A549 (cell line): ENCODE results near the gene IGSF9B. TPM values are rescaled to one million over a fixed set of nuclear protein-coding genes. Genes with fewer than 3 reads are reported as not detected.

Source experiments
- ATAC-seq, 2 experiments: fragments of 200-7000 bp in 1 of 2; fragments of >200 bp in 1 of 2; cut with Nextera tagmentation in 1 of 2; cut with Tn5 transposase in 1 of 2; 3 replicates each; pipeline versions ENCODE4 v1.8.0 to v1.9.1; 2018 to 2020; ENCODE audit warnings: mild to moderate bottlenecking in 1 of 2, moderate library complexity in 1 of 2
- CTCF ChIA-PET: fragments of 300-600 bp; sonication (Branson Sonifier 250); formaldehyde crosslinking; extraction: SDS; loops from one replicate; lab custom pipeline; 2021; ENCODE audit warnings: antibody characterized with exemption, inconsistent platforms; lab: Yijun Ruan, JAX
- POLR2A ChIA-PET: fragments of 350-600 bp; formaldehyde crosslinking; extraction: SDS; loops from one replicate; lab custom pipeline; 2021; ENCODE audit warnings: antibody characterized with exemption, inconsistent platforms; lab: Yijun Ruan, JAX
- DNase-seq, 2 experiments: peaks; one replicate each; pipeline versions ENCODE4 v3.0.0 to v3.0.0-alpha.2; 2011 to 2016; ENCODE audit warnings: low read depth in 1 of 2, low spot score in 1 of 2
- FAIRE-seq: peaks from 2 replicates; lab custom pipeline; 2011; peaks lifted over from hg19 to GRCh38; lab: Jason Lieb, UNC
- H3K27ac ChIP-seq, 2 experiments: fragments of >200 bp; sonication (Bioruptor Twin); formaldehyde crosslinking; 3 replicates each; pipeline ENCODE4 v1.5.1; 2016 to 2017
- H3K4me1 ChIP-seq: fragments of >200 bp; sonication (Bioruptor Twin); formaldehyde crosslinking; 3 replicates; pipeline ENCODE4 v1.6.1; 2016
- H3K4me2 ChIP-seq: fragments of >200 bp; sonication (Bioruptor Twin); formaldehyde crosslinking; 3 replicates; pipeline ENCODE4 v1.6.1; 2016
- H3K4me3 ChIP-seq: fragments of >200 bp; sonication (Bioruptor Twin); formaldehyde crosslinking; 3 replicates; pipeline ENCODE4 v1.5.1; 2016
- H3K9me3 ChIP-seq: fragments of >200 bp; sonication (Bioruptor Twin); formaldehyde crosslinking; 3 replicates; pipeline ENCODE4 v1.6.1; 2016
- CTCF ChIP-seq: fragments of >200 bp; sonication (Bioruptor Twin); formaldehyde crosslinking; IDR thresholded peaks from 3 replicates; pipeline ENCODE4 v1.5.1; 2016
- EHF ChIP-seq: fragments of 250-450 bp; sonication (Bioruptor Pico); IDR thresholded peaks from 2 replicates; pipeline ENCODE4 v1.5.0; 2020; ENCODE audit warnings: mild to moderate bottlenecking
- ELK1 ChIP-seq: fragments of 150-350 bp; IDR thresholded peaks from 2 replicates; pipeline ENCODE4 v1.6.1; 2014; ENCODE audit warnings: low read depth, mild to moderate bottlenecking, low read length
- EP300 ChIP-seq, 2 experiments: fragments of >200 bp; sonication (Bioruptor Twin); formaldehyde crosslinking; IDR thresholded peaks; 2 replicates in 1 of 2; 3 replicates in 1 of 2; pipeline ENCODE4 v1.6.1; 2016 to 2017
- FOXS1 ChIP-seq: fragments of 250-450 bp; sonication (Bioruptor Pico); IDR thresholded peaks from 2 replicates; pipeline ENCODE4 v1.5.0; 2020; ENCODE audit warnings: mild to moderate bottlenecking, moderate library complexity
- GATA3 ChIP-seq: IDR thresholded peaks from 2 replicates; pipeline ENCODE4 v1.6.1; 2012; ENCODE audit warnings: borderline replicate concordance
- HES2 ChIP-seq: fragments of >200 bp; sonication (Bioruptor Twin); formaldehyde crosslinking; IDR thresholded peaks from 2 replicates; pipeline ENCODE4 v1.6.1; 2016
- HEYL ChIP-seq: fragments of 250-450 bp; sonication (Bioruptor Pico); IDR thresholded peaks from 2 replicates; pipeline ENCODE4 v1.8.0; 2021; ENCODE audit warnings: mild to moderate bottlenecking, moderate library complexity
- JUN ChIP-seq, 2 experiments: fragments of >200 bp; sonication (Bioruptor Twin); formaldehyde crosslinking; IDR thresholded peaks; 2 replicates in 1 of 2; 3 replicates in 1 of 2; pipeline ENCODE4 v1.6.1; 2016 to 2017
- KDM1A ChIP-seq: fragments of 200-600 bp; sonication (generic); IDR thresholded peaks from 2 replicates; pipeline ENCODE4 v1.6.1; 2016; ENCODE audit warnings: low read depth, mild to moderate bottlenecking
- MAFK ChIP-seq: fragments of 450-650 bp; IDR thresholded peaks from 2 replicates; pipeline ENCODE4 v1.6.1; 2014; ENCODE audit not compliant: partially characterized antibody
- NPAS2 ChIP-seq: fragments of 250-450 bp; sonication (Bioruptor Pico); IDR thresholded peaks from 2 replicates; pipeline ENCODE4 v1.8.0; 2022; ENCODE audit warnings: mild to moderate bottlenecking, moderate library complexity, borderline replicate concordance
- PHF8 ChIP-seq: fragments of 200-600 bp; sonication (generic); IDR thresholded peaks from 2 replicates; pipeline ENCODE4 v1.6.1; 2016; ENCODE audit warnings: low read depth, mild to moderate bottlenecking, antibody characterized with exemption, moderate library complexity, borderline replicate concordance
- RCOR1 ChIP-seq: fragments of 150-350 bp; IDR thresholded peaks from 2 replicates; pipeline ENCODE4 v1.6.1; 2014; ENCODE audit warnings: antibody characterized with exemption, low read length, low read depth
- RFX5 ChIP-seq: fragments of 450-650 bp; IDR thresholded peaks from 2 replicates; pipeline ENCODE4 v1.7.1; 2014; ENCODE audit warnings: antibody characterized with exemption, mild to moderate bottlenecking, moderate library complexity
- RNF2 ChIP-seq: fragments of 200-600 bp; sonication (generic); IDR thresholded peaks from 2 replicates; pipeline ENCODE4 v1.6.1; 2016; ENCODE audit warnings: low read depth, mild to moderate bottlenecking, antibody characterized with exemption, moderate library complexity, borderline replicate concordance
- TP53 ChIP-seq: fragments of 250-450 bp; sonication (Bioruptor Pico); IDR thresholded peaks from 2 replicates; pipeline ENCODE4 v1.5.0; 2021; ENCODE audit warnings: mild to moderate bottlenecking, moderate library complexity
- ZC3H11A ChIP-seq: fragments of 450-650 bp; IDR thresholded peaks from 2 replicates; pipeline ENCODE4 v1.6.1; 2014; ENCODE audit warnings: antibody characterized with exemption, mild to moderate bottlenecking
- WGBS: methylation state at CpG from one replicate; pipeline ENCODE4 v1.1.6; 2017; ENCODE audit errors: missing lambda C conversion rate; 5-methylcytosine and 5-hydroxymethylcytosine counted together
- polyA plus RNA-seq, 4 experiments: library from polyadenylated mRNA; depleted of rRNA in 3 of 4; stranded (reverse); fragments of >200 nt; fragmentation: RNase III in 1 of 4; extraction: RNeasy Plus Mini Kit Qiagen cat#74134 plus additional on column Dnase treatment in 1 of 4; gene quantifications; 2 replicates in 3 of 4; 3 replicates in 1 of 4; pipeline ENCODE4 v1.2.3, GENCODE V29; 2011 to 2017

Gene IGSF9B
- polyA plus RNA-seq, 2 of the 4 experiments (the other 2 are of a cell fraction), result 0.41 to 0.61 TPM

- CTCF ChIA-PET, result interaction anchor here (0.5 to 1.7 kb wide), 2 partner anchors 21 to 298 kb away, joined by 4 to 5 read pairs; no protein-coding TSS in a partner anchor
- FAIRE-seq (no peak), DNase-seq (no peak), ATAC-seq (no peak)
- POLR2A ChIA-PET, result no interaction called here
- H3K4me3 ChIP-seq, result no peak overlapping the region
- no peak overlapping the region for H3K4me2 ChIP-seq
- TF ChIP-seq PHF8 (no peak), JUN (IDR thresholded peaks at IDR 0.05) (no peak), RNF2 (no peak), ZC3H11A (no peak), RFX5 (no peak), RCOR1 (no peak), HES2 (no peak), HEYL (CRISPR knock-in tag) (no peak), ELK1 (no peak), CTCF (no peak)
- H3K9me3 ChIP-seq, result no peaks in the 10 kb centered on the region
- 70% methylated on average over 4 of the region's 9 CpGs for WGBS
- no peaks in the 10 kb centered on the region for H3K4me1 ChIP-seq
- no peak overlapping the region for H3K27ac ChIP-seq
Measured at GRCh38 chr11:133907216-133907615, 49.6 kb downstream of the IGSF9B start.

- TF ChIP-seq FOXS1 (CRISPR knock-in tag) (no peak), EHF (CRISPR knock-in tag) (no peak), RFX5 (no peak), NPAS2 (CRISPR knock-in tag) (no peak), GATA3 (no peak), TP53 (CRISPR knock-in tag) (no peak), KDM1A (no peak), CTCF (no peak)
- Histone ChIP-seq H3K27ac (no peak overlapping the region), H3K4me1 (no peaks in the 10 kb centered on the region), H3K4me3 (no peak overlapping the region), H3K9me3 (no peaks in the 10 kb centered on the region), H3K4me2 (no peak overlapping the region)
- ChIA-PET CTCF (interaction anchor here (1.7 kb wide), 1 partner anchor 21 kb away, joined by 4 read pairs; no protein-coding TSS in a partner anchor), POLR2A (no interaction called here)
- DNase-seq (no peak), ATAC-seq (no peak), FAIRE-seq (no peak)
- WGBS, result 61% methylated on average over 9 of the region's 13 CpGs
Measured at GRCh38 chr11:133906746-133907145, 50.0 kb downstream of the IGSF9B start.

- no peaks in the 10 kb centered on the region for H3K9me3 ChIP-seq
- DNase-seq (no peak), FAIRE-seq (no peak), ATAC-seq (no peak)
- 56% methylated on average over 5 of the region's 15 CpGs for WGBS
- ChIA-PET CTCF (no interaction called here), POLR2A (no interaction called here)
- H3K4me2 ChIP-seq, result no peak overlapping the region
- H3K27ac ChIP-seq, result no peak overlapping the region
- H3K4me3 ChIP-seq, result no peak overlapping the region
- H3K4me1 ChIP-seq, result no peaks in the 10 kb centered on the region
- TF ChIP-seq EP300 (IDR thresholded peaks at IDR 0.05), result no peak
- no peak for TF ChIP-seq MAFK
- TF ChIP-seq FOXS1 (CRISPR knock-in tag), result no peak
Measured at GRCh38 chr11:133906241-133906640, 50.5 kb downstream of the IGSF9B start.
